C4-2B (cell line): Measurements from ENCODE around the gene RSPO1.

ENCODE experiments used
- CTCF ChIP-seq: fragments of 450-650 bp; conservative IDR thresholded peaks from 2 replicates; pipeline ENCODE4 v1.5.1; 2017; ENCODE audit warnings: mild to moderate bottlenecking
- ZFX ChIP-seq: fragments of 450-650 bp; IDR thresholded peaks from 2 replicates; pipeline ENCODE4 v1.6.1; 2017

- TF ChIP-seq CTCF = no peak
- TF ChIP-seq ZFX = no peak
These were observed 17.1 kb upstream of the RSPO1 start for GRCh38 chr1:37651803-37652202.
